Neutrophil (primary cell): ENCODE results near the gene SYNE3.

Experiments used
- H3K27ac ChIP-seq: fragments of 200-600 bp; sonication (generic); 2 replicates; pipeline ENCODE4 v1.5.1; 2016; ENCODE audit warnings: mild to moderate bottlenecking, moderate library complexity
- H3K27me3 ChIP-seq: fragments of 200-600 bp; sonication (generic); 2 replicates; pipeline ENCODE4 v1.6.0; 2016; ENCODE audit warnings: mild to moderate bottlenecking
- H3K36me3 ChIP-seq: fragments of 200-600 bp; sonication (generic); 2 replicates; pipeline ENCODE4 v1.5.1; 2017
- H3K4me1 ChIP-seq, 2 experiments: fragments of 200-600 bp in 1 of 2; sonication (generic) in 1 of 2; 1 replicate in 1 of 2; 2 replicates in 1 of 2; pipeline versions ENCODE4 v1.5.1 to v1.6.1; 2013 to 2016; ENCODE audit warnings: low read depth in 1 of 2, low read length in 1 of 2, mild to moderate bottlenecking in 1 of 2, moderate library complexity in 1 of 2; ENCODE audit not compliant: control insufficient read depth in 1 of 2, insufficient read depth in 1 of 2
- H3K4me3 ChIP-seq, 2 experiments: fragments of 200-600 bp in 1 of 2; sonication (generic) in 1 of 2; 1 replicate in 1 of 2; 2 replicates in 1 of 2; pipeline ENCODE4 v1.5.1; 2013 to 2016; ENCODE audit warnings: low read depth in 1 of 2, low read length in 1 of 2, mild to moderate bottlenecking in 1 of 2, moderate library complexity in 1 of 2
- H3K9me3 ChIP-seq: fragments of 200-600 bp; sonication (generic); 2 replicates; pipeline ENCODE4 v1.5.1; 2016
- TF ChIP-seq, protein P1 (sequence below): fragments of 200-600 bp; sonication (generic); IDR thresholded peaks from 2 replicates; pipeline ENCODE4 v1.5.1; 2016; ENCODE audit warnings: antibody characterized with exemption

Gene SYNE3

DNA sequence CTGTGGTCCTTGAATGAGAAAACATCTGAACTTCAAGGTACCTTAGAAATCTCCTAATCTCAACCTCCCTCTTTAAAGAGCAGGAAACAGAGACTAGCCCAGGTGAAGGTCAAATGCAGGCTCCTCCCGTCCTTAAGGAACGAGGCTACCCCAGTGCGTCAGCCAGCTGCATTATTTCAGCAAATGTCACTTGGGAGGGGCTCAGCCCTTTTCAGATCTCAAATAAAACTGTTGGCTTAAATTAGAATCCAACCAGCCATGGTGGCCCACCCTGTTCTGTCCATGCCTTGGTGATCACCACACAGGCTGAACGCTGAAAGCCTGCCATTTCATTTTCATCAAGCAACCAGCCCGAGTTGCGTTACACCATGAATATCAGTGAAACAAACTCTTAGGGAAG, 7.0 kb downstream of the SYNE3 start:
- no peaks in the 10 kb centered on the region for H3K9me3 ChIP-seq
- TF ChIP-seq, protein P1, sequence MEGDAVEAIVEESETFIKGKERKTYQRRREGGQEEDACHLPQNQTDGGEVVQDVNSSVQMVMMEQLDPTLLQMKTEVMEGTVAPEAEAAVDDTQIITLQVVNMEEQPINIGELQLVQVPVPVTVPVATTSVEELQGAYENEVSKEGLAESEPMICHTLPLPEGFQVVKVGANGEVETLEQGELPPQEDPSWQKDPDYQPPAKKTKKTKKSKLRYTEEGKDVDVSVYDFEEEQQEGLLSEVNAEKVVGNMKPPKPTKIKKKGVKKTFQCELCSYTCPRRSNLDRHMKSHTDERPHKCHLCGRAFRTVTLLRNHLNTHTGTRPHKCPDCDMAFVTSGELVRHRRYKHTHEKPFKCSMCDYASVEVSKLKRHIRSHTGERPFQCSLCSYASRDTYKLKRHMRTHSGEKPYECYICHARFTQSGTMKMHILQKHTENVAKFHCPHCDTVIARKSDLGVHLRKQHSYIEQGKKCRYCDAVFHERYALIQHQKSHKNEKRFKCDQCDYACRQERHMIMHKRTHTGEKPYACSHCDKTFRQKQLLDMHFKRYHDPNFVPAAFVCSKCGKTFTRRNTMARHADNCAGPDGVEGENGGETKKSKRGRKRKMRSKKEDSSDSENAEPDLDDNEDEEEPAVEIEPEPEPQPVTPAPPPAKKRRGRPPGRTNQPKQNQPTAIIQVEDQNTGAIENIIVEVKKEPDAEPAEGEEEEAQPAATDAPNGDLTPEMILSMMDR: no peak
- no peak overlapping the region for H3K27ac ChIP-seq
- no peak overlapping the region for H3K4me3 ChIP-seq
- no peaks in the 10 kb centered on the region for H3K27me3 ChIP-seq
- peaks cover 39 to 52% of the 10 kb centered on the region in 2 experiments for H3K4me1 ChIP-seq
- H3K36me3 ChIP-seq: no peaks in the 10 kb centered on the region

DNA sequence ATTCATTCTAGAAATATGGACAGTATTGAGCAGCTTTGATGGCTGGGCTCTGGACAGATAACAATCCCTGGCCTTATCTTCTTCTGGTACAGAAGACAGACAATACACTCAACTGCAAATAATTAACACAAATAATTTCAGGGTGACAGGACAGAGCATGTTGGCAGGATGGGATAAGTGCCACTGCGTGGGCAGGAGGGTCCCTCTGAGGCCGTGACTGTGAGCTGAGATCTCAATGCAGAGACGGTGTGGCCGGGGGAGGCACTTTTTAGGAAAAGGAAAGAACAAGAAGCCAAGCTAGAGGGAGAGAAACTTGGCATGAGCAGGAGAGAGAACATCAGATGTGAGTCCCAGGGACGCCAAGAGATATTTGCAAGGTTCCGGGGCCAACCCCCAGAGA, 8.1 kb downstream of the SYNE3 start:
- Histone ChIP-seq H3K36me3 (no peaks in the 10 kb centered on the region), H3K4me1 (peaks cover 32 to 49% of the 10 kb centered on the region in 2 experiments), H3K4me3 (no peak overlapping the region), H3K27ac (peak overlapping the region; percentile 80), H3K27me3 (no peaks in the 10 kb centered on the region), H3K9me3 (no peaks in the 10 kb centered on the region)
- TF ChIP-seq, protein P1: no peak

DNA sequence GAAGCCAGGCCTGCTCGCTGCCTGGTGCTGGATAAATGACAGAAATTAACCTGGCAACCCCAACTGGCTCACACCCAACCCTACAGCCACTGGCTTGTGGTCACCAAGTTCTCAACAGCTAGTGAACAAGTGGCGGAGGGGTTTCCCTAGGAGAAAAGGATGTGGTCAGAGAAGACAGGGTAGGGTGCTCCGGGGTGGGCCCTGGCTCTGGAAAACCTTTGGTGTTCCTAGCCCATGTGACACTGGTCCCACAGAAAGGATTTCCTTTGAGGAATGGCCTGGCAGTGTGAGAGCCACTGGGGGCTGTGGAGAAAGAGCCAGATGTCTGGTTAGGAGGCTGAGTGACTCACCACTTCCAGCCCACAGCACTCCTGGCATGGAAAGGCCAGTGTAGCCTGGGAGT, 8.7 kb downstream of the SYNE3 start:
- peak overlapping the region in 1 of 2 experiments; percentile 3 for H3K4me3 ChIP-seq
- H3K9me3 ChIP-seq: no peaks in the 10 kb centered on the region
- H3K27ac ChIP-seq: peak overlapping the region; percentile 80
- H3K27me3 ChIP-seq: no peaks in the 10 kb centered on the region
- H3K4me1 ChIP-seq: peaks cover 32 to 50% of the 10 kb centered on the region in 2 experiments
- TF ChIP-seq, protein P1: no peak
- no peaks in the 10 kb centered on the region for H3K36me3 ChIP-seq

DNA sequence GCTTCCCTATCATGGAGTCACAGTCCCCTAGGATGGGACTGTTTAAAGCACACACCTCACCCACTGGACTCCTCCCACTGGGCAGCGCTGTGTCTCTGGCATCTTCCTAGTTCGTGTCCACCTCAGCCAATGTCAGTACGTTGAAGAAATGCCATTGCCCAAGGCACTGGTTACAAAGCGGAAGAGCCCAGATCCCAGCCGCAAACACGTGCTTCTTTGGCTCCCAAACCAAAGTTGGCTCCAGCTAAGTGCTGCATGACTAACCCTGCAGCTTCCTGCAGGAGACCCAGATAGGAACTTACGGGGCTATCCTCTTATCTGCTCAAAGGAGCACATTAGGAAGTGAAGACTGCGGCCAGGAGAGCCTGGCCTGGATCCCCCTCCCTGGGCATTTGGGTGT, 9.3 kb downstream of the SYNE3 start:
- Histone ChIP-seq H3K36me3 (no peaks in the 10 kb centered on the region), H3K27ac (peak overlapping the region; percentile 80), H3K4me1 (peaks cover 38 to 55% of the 10 kb centered on the region in 2 experiments), H3K4me3 (peak overlapping the region in 1 of 2 experiments; percentile 3), H3K27me3 (no peaks in the 10 kb centered on the region), H3K9me3 (no peaks in the 10 kb centered on the region)
- TF ChIP-seq, protein P1: no peak

DNA sequence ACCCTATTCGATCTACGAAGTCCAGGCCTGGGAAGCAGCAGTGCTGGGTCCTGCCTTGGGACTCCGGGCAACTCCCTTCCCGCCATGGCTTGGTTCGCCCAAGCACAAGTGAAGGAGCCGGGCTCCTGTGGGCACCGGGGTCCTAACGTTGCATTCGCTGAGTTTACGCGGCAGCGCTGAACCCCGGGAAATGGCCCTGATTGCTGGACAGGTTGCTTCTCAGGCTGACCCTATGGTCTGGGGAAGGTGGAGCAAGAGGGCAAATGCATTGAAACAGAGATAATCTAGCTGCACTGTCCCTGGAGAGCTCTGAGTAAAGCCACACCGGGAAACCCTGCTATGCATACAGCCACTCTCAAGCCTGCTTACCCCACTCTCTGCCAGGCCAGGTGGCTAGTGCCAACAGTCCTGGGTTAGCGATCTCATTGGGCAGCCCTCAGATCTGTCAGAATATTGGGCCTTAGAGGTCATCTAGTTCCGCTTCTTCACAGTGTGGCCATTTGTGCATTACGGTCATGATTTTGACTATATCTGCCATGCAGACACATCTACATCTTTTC, 11.3 kb downstream of the SYNE3 start:
- Histone ChIP-seq H3K27ac (no peak overlapping the region), H3K4me1 (peaks cover 45 to 52% of the 10 kb centered on the region in 2 experiments)

More for the DNA sequence above, 11.3 kb downstream of the SYNE3 start:
- TF ChIP-seq, protein P1: no peak
- Histone ChIP-seq H3K36me3 (peaks cover 10% of the 10 kb centered on the region), H3K4me3 (no peak overlapping the region), H3K27me3 (no peaks in the 10 kb centered on the region), H3K9me3 (no peaks in the 10 kb centered on the region)
